Measurements from ENCODE around the gene LSAMP. TPM values are rescaled to one million over a fixed set of nuclear protein-coding genes. Genes with fewer than 3 reads are reported as not detected.

The LSAMP gene
- total RNA-seq, 1 donor from 2014 or later, result 16.4 TPM

- Histone ChIP-seq H3K4me2 (ENCODE audit: low read length) (no peak overlapping the region), H4K20me1 (ENCODE audit: insufficient read depth, low read length) (no peaks in the 10 kb centered on the region), H2AFZ (ENCODE audit: low read depth, low read length) (no peak overlapping the region), H3K9ac (ENCODE audit: low read length) (no peak overlapping the region), H3K36me3 (ENCODE audit: insufficient read depth, low read length) (no peaks in the 10 kb centered on the region), H3K79me2 (ENCODE audit: insufficient read depth, low read length) (no peaks in the 10 kb centered on the region), H3K4me1 (ENCODE audit: insufficient read depth, low read length) (no peaks in the 10 kb centered on the region), H3K27me3 (ENCODE audit: insufficient read depth, low read length) (no peaks in the 10 kb centered on the region), H3K27ac (ENCODE audit: low read depth, low read length) (no peak overlapping the region), H3K9me3 (ENCODE audit: insufficient read depth, low read depth, low read length) (no peaks in the 10 kb centered on the region), H3K4me3 (ENCODE audit: insufficient read depth, low read depth, low read length) (no peak overlapping the region)
- FAIRE-seq, result no peak
- Mint-ChIP-seq H3K4me3 (ENCODE audit: unreplicated experiment) (no peak overlapping the region), H3K9me3 (ENCODE audit: unreplicated experiment) (no peaks in the 10 kb centered on the region), H3K27ac (ENCODE audit: unreplicated experiment) (no peak overlapping the region), H3K27me3 (ENCODE audit: low read depth, unreplicated experiment) (no peaks in the 10 kb centered on the region), H3K36me3 (ENCODE audit: low read depth, unreplicated experiment) (peaks cover 6% of the 10 kb centered on the region), H3K4me1 (ENCODE audit: low read depth, unreplicated experiment) (peaks cover 2% of the 10 kb centered on the region)
- DNase-seq (ENCODE audit: low read depth), result no peak
- TF ChIP-seq CTCF (IDR thresholded peaks at IDR 0.05; ENCODE audit: insufficient read depth, low read depth, low read length) (no peak), EZH2 (IDR thresholded peaks at IDR 0.05; ENCODE audit: insufficient read depth, low read length) (no peak)
These were observed 89.2 kb downstream of the LSAMP start for GRCh38 chr3:116356056-116356455.

GRCh38 chr3:116354382-116354781, 90.9 kb downstream of the LSAMP start:
- Mint-ChIP-seq H3K4me3 (ENCODE audit: unreplicated experiment) (no peak overlapping the region), H3K4me1 (ENCODE audit: low read depth, unreplicated experiment) (peaks cover 2% of the 10 kb centered on the region), H3K9me3 (ENCODE audit: unreplicated experiment) (no peaks in the 10 kb centered on the region), H3K27me3 (ENCODE audit: low read depth, unreplicated experiment) (no peaks in the 10 kb centered on the region), H3K36me3 (ENCODE audit: low read depth, unreplicated experiment) (peaks cover 4% of the 10 kb centered on the region), H3K27ac (ENCODE audit: unreplicated experiment) (no peak overlapping the region)
- H3K27me3 ChIP-seq (ENCODE audit: insufficient read depth, low read length), result no peaks in the 10 kb centered on the region
- no peak overlapping the region for H3K4me3 ChIP-seq (ENCODE audit: insufficient read depth, low read depth, low read length)
- TF ChIP-seq CTCF (IDR thresholded peaks at IDR 0.05; ENCODE audit: insufficient read depth, low read depth, low read length), result no peak
- no peak for TF ChIP-seq EZH2 (IDR thresholded peaks at IDR 0.05; ENCODE audit: insufficient read depth, low read length)
- FAIRE-seq, result no peak
- no peak for DNase-seq (ENCODE audit: low read depth)
- no peaks in the 10 kb centered on the region for H4K20me1 ChIP-seq (ENCODE audit: insufficient read depth, low read length)
- H3K79me2 ChIP-seq (ENCODE audit: insufficient read depth, low read length), result no peaks in the 10 kb centered on the region
- no peak overlapping the region for H2AFZ ChIP-seq (ENCODE audit: low read depth, low read length)
- no peak overlapping the region for H3K4me2 ChIP-seq (ENCODE audit: low read length)
- H3K9me3 ChIP-seq (ENCODE audit: insufficient read depth, low read depth, low read length), result no peaks in the 10 kb centered on the region
- no peaks in the 10 kb centered on the region for H3K4me1 ChIP-seq (ENCODE audit: insufficient read depth, low read length)
- H3K9ac ChIP-seq (ENCODE audit: low read length), result no peak overlapping the region
- no peak overlapping the region for H3K27ac ChIP-seq (ENCODE audit: low read depth, low read length)
- H3K36me3 ChIP-seq (ENCODE audit: insufficient read depth, low read length), result no peaks in the 10 kb centered on the region

GRCh38 chr3:116350119-116350733, 95.1 kb downstream of the LSAMP start:
- no peaks in the 10 kb centered on the region for H3K27me3 ChIP-seq (ENCODE audit: insufficient read depth, low read length)
- H3K9me3 Mint-ChIP-seq (ENCODE audit: unreplicated experiment), result no peaks in the 10 kb centered on the region
- H2AFZ ChIP-seq (ENCODE audit: low read depth, low read length), result no peak overlapping the region
- no peaks in the 10 kb centered on the region for H3K27me3 Mint-ChIP-seq (ENCODE audit: low read depth, unreplicated experiment)
- no peaks in the 10 kb centered on the region for H3K36me3 Mint-ChIP-seq (ENCODE audit: low read depth, unreplicated experiment)
- H3K4me3 ChIP-seq (ENCODE audit: insufficient read depth, low read depth, low read length), result no peak overlapping the region
- no peak for FAIRE-seq
- H3K9me3 ChIP-seq (ENCODE audit: insufficient read depth, low read depth, low read length), result no peaks in the 10 kb centered on the region
- no peak overlapping the region for H3K27ac ChIP-seq (ENCODE audit: low read depth, low read length)
- no peak overlapping the region for H3K4me2 ChIP-seq (ENCODE audit: low read length)
- H3K79me2 ChIP-seq (ENCODE audit: insufficient read depth, low read length), result no peaks in the 10 kb centered on the region
- no peak for DNase-seq (ENCODE audit: low read depth)
- H3K4me1 ChIP-seq (ENCODE audit: insufficient read depth, low read length), result no peaks in the 10 kb centered on the region
- no peak overlapping the region for H3K4me3 Mint-ChIP-seq (ENCODE audit: unreplicated experiment)
- H3K4me1 Mint-ChIP-seq (ENCODE audit: low read depth, unreplicated experiment), result no peaks in the 10 kb centered on the region
- TF ChIP-seq EZH2 (IDR thresholded peaks at IDR 0.05; ENCODE audit: insufficient read depth, low read length) (no peak), CTCF (IDR thresholded peaks at IDR 0.05; ENCODE audit: insufficient read depth, low read depth, low read length) (no peak)
- no peak overlapping the region for H3K9ac ChIP-seq (ENCODE audit: low read length)
- H3K36me3 ChIP-seq (ENCODE audit: insufficient read depth, low read length), result no peaks in the 10 kb centered on the region
- no peak overlapping the region for H3K27ac Mint-ChIP-seq (ENCODE audit: unreplicated experiment)
- no peaks in the 10 kb centered on the region for H4K20me1 ChIP-seq (ENCODE audit: insufficient read depth, low read length)

Data from astrocyte (in vitro differentiated cells and primary cell).